GM12801 (cell line): ENCODE measurements around the gene PNP.

Source experiments
- TF ChIP-seq, protein P1 (sequence below): IDR thresholded peaks from one replicate; pipeline ENCODE4 v1.5.1; 2011; ENCODE audit warnings: control low read depth; ENCODE audit not compliant: insufficient read length; ENCODE audit errors: extremely low read depth

The PNP gene

GRCh38 chr14:20487396-20487725 lies 18.2 kb downstream of the PNP start:
- TF ChIP-seq, protein P1, sequence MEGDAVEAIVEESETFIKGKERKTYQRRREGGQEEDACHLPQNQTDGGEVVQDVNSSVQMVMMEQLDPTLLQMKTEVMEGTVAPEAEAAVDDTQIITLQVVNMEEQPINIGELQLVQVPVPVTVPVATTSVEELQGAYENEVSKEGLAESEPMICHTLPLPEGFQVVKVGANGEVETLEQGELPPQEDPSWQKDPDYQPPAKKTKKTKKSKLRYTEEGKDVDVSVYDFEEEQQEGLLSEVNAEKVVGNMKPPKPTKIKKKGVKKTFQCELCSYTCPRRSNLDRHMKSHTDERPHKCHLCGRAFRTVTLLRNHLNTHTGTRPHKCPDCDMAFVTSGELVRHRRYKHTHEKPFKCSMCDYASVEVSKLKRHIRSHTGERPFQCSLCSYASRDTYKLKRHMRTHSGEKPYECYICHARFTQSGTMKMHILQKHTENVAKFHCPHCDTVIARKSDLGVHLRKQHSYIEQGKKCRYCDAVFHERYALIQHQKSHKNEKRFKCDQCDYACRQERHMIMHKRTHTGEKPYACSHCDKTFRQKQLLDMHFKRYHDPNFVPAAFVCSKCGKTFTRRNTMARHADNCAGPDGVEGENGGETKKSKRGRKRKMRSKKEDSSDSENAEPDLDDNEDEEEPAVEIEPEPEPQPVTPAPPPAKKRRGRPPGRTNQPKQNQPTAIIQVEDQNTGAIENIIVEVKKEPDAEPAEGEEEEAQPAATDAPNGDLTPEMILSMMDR = no peak

- TF ChIP-seq, protein P1 = no peak
Measured at GRCh38 chr14:20489093-20489994, 20.1 kb downstream of the PNP start.

DNA sequence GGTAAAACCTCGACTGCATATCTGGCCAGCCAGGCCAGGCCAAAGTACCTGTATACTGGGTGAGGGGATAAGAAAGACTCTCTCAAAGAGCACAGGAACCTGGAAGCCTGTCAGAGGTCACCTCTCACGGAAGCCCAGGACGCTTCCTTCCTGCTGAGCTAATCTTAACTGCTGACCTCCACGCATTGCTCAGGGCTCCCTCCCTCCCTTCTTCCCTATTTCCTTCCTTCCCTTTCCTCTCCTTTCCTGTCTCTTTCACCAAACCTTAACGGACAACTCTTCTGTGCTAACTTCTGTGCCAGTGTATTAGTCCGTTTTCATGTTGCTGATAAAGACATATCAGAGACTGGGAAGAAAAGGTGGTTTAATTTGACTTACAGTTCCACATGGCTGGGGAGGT lies 21.4 kb downstream of the PNP start:
- TF ChIP-seq, protein P1 = no peak

- TF ChIP-seq, protein P1 = no peak
Measured at GRCh38 chr14:20492486-20492885, 23.3 kb downstream of the PNP start.

- TF ChIP-seq, protein P1 = no peak
Measured at GRCh38 chr14:20493634-20494033, 24.4 kb downstream of the PNP start.

DNA sequence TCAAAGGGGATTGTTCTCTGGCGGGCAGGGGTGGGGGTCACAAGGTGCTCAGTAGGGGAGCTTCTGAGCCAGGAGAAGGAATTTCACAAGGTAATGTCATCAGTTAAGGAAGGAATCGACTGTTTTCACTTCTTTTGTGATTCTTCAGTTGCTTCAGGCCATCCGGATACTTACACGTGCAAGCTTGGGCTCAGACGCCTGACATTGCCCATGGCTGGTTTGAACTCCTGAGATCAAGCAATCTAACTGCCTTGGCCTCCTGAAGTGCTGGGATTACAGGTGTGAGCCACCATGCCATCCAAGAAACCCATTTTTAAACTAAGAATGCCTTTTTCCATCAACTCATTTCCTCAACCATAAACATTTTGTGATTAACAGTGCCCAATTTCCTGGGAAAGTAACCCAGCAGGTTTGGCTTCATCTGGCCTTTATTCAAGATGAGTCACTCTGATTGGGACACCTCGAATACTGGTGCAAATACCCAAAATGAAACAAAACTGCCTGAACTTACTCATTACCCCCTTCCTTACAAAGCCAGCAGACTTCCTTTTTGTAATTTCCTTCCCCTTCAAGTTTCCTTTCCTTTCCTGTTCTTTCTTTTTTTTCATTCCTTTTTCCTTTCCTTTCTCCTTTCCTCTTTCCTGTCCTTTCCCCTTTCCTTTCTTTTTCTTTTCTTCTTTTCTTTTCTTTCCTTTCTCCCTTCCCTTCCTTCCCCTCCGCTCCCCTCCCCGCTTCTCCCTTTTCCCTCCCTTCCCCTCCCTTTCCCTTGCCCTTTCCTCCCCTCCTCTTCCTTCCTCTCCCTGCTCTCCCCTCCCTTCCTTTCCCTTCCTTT lies 25.9 kb downstream of the PNP start:
- TF ChIP-seq, protein P1 = no peak

DNA sequence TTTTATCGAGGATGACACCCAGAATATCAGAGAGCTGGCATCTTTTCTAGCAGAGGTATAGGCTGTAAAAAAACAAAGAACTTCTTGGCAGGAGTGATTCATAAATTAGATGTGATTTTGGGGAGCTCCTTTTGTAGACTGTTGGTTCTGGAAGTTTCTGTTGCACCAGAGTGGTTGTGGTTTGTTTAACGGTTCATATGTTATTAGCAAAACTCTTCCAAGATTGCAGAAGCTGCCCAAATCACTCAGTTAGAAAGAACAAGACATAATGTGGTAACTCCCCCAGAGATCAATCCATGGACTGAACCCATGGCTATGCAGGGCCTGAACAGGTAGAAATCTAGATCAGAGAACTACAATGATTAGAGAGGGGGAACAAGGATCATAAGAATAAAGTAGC lies 29.4 kb downstream of the PNP start:
- TF ChIP-seq, protein P1 = no peak
